NCI-H1930 (cell line): ENCODE measurements around the gene PNPLA8.
"Not testable (repeated sequence)": the region's sequence is repeated elsewhere in the genome, so short reads cannot be mapped to it uniquely, and the experiment has no call there.

Experiments used
- DNase-seq, 2 experiments: peaks; one replicate each; lab custom pipeline; 2025; lab: John Stamatoyannopoulos, UW

Gene PNPLA8, protein sequence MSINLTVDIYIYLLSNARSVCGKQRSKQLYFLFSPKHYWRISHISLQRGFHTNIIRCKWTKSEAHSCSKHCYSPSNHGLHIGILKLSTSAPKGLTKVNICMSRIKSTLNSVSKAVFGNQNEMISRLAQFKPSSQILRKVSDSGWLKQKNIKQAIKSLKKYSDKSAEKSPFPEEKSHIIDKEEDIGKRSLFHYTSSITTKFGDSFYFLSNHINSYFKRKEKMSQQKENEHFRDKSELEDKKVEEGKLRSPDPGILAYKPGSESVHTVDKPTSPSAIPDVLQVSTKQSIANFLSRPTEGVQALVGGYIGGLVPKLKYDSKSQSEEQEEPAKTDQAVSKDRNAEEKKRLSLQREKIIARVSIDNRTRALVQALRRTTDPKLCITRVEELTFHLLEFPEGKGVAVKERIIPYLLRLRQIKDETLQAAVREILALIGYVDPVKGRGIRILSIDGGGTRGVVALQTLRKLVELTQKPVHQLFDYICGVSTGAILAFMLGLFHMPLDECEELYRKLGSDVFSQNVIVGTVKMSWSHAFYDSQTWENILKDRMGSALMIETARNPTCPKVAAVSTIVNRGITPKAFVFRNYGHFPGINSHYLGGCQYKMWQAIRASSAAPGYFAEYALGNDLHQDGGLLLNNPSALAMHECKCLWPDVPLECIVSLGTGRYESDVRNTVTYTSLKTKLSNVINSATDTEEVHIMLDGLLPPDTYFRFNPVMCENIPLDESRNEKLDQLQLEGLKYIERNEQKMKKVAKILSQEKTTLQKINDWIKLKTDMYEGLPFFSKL

DNA sequence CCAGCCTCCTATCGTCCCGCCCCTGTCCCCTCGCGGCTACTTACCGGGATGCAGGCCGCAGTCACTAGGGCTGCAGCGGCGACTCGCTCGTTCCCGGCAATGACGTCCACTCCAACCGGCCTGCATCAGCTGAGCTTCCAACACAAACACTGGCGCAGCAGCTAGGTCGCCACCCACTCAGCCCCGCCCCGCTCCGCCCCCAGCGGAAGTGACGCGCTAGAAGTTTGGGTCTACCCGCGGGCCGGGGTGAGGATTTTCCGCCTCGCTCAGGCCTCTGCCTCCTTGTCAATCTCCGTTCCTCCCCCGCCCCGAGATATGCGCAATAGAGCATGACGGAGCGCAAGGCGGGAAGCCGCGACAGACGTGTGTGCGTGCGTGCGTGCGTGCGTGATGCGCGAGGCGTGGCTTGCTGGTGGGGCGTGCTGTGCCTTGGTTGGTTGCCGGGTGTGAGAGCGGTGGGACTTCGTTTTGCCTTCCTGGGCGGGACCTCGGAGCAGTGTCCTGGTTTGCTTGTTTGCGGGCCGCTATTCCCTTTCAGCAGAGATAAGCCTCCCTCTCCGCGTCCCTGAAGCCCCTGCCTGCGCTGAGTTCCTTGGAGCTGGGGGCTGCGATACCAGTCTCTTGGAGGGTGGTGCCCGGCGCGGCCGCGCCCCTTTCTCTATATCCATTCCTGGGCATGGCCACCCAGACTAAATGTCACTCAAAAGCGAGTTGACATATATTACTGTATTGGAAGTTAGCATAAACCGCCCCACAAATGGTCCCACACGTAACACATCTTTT lies at the start of gene PNPLA8:
TSS of gene PNPLA8 (minus strand) at position 151 of the 783 bp plus-strand sequence. CDS start 10,644 bp downstream, outside the sequence.
- peak; percentile 100 for DNase-seq

DNA sequence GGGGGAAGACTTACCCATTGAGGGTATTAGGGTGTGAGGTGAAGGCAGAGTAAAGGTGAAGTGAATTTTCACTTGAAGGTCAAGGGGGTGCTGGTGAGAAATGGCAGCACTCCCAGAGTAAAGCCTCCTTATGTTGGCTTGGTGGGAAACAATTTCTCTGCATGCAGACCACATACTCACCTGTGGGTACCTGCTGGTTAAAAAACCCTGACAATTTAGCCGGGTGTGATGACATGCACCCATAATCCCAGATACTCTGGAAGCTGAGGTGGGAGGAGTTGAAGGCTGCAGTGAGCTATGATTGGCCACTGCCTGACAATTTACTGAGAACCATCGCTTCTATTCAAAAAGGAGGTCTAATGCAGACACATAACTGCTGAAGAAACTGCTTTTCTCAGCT lies 49.2 kb upstream of the PNPLA8 start:
- DNase-seq, result no peak

DNA sequence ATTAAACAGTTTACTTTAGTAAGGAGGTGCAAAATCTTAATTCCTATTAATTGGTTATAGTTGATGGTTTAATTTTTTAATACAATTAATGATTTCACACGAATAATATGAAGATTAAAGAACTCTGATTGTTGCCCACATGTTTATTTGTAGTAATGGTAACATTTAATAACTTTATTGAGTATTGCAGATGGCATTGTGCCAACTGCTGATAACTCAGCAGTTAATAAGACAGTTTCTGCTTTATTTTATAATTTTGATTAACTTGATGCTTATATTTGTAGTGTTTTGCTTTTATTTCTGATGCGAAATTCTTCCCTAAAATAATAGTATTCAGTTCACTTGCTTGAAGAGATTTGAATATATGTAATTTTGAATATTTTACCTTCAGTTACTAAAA lies 46.5 kb upstream of the PNPLA8 start:
- DNase-seq, result no peak

GRCh38 chr7:108570146-108570755 lies 44.3 kb upstream of the PNPLA8 start:
- DNase-seq, result peak in 1 of 2 experiments; percentile 18

DNA sequence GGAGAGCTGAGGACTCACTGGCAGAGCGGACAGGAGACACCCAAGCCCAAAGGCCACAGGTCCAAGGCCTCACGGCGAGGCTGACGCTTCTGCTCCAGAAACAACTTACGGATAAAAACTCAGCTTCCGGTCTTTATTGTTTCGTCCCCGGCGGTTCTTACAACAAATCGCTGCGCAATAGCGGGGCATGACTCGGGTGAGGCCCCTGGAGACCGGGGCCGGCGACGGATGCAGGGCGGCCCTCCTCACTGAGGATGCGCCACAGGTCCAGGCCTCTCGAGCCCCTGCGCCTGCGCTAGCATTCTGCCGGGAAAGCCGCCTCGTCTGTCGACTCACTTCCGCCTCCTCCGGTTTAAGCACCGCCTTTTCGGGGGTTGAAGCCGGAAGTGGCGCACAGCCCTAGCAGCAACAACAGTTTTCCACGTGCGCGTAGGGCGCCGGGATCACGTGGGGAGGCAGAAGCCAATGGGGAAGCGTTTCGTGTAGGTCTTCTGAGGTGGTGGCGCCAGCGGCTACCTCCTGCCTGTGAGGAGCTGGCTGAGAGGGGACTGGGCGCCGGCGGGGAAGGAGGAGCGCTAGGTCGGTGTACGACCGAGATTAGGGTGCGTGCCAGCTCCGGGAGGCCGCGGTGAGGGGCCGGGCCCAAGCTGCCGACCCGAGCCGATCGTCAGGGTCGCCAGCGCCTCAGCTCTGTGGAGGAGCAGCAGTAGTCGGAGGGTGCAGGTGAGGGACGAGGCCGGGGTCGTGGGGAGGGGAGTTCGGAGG lies 43.6 kb upstream of the PNPLA8 start, which contains the start of the genes DNAJB9 and THAP5:
TSS of gene DNAJB9 (plus strand) at position 494 of the 765 bp plus-strand sequence. CDS start 1,853 bp downstream, outside the sequence.
TSS of gene THAP5 (minus strand) at position 326 of the 765 bp plus-strand sequence. CDS start at position 189, 137 bp downstream.
- DNase-seq, result peak; percentile 100

DNA sequence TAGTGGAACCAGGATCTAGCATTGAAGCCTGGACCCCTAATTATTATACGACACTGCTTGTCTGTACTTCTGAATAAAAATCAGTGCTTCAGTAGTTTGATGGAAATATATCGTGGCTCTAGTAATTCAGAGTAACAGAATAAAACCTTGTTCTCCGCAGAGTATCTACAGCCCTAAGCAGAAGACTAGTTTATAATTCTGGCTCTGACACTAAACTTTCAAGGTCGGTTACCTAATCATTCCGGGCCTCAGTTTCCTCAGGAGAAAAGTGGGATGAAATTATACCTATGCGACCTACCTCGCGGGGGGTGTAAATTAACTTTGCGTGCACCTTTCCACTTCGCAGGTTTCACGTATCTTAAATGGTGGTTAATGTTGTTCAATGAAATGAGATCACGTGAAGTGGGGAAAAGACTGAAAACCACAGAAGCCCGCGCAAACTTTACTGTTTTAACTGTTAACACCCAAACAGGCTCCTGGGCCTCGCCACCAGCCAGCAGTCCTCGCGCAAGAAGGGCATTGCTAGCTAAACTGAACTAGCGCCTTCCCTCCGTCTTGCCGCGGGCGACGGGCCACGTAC lies 43.0 kb upstream of the PNPLA8 start:
- no peak for DNase-seq

GRCh38 chr7:108565987-108566386 lies 40.1 kb upstream of the PNPLA8 start:
- DNase-seq, result no peak

DNA sequence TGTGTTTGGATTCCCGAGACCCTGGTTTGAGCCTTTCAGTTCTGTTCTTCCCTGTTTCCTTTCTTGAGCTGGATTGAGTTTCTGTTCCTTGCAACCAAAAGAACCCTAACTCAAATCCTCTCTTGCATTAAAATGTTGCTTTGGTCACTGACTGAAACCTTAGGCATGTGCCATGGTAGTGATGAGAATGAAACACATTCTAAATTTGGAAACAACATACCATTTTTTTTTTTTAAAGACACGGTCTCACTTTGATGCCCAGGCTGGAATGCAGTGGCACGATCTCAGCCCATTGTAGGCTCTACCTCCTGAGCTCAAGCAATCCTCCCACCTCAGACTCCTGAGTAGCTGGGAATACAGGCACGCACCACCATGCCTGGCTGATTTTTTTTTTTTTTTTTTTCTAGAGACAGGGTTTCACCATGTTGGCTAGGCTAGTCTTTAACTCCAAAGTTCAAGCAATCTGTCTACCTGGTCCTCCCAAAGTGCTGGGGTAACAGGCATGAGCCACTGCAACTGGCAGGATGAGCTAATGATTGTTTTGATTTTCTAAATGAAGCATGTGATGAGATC lies 35.2 kb upstream of the PNPLA8 start:
- DNase-seq, result no peak

- no peak for DNase-seq
These were observed 33.3 kb upstream of the PNPLA8 start for GRCh38 chr7:108559253-108559652.

DNA sequence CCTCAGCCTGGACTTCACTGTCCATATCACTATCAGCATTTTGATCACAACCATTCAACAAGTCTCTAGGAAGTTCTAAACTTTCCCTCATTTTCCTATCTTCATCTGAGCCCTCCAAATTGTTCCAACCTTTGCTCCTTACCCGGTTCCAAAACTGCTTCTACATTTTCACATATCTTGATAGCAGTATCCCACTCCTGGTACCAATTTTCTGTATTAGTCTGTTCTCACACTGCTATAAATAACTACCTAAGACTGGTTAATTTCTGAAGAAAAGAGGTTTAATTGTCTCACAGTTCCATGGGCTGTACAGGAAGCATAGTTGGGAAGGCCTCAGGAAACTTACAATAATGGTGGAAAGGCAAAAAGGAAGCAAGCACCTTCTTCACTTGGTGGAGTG lies 31.7 kb upstream of the PNPLA8 start:
- no peak for DNase-seq

- no peak for DNase-seq
These were observed 31.3 kb upstream of the PNPLA8 start for GRCh38 chr7:108557191-108557590.

GRCh38 chr7:108556665-108557064 lies 30.7 kb upstream of the PNPLA8 start:
- not testable (repeated sequence) for DNase-seq

GRCh38 chr7:108548141-108548896 lies 22.4 kb upstream of the PNPLA8 start:
- DNase-seq, result not testable (repeated sequence)

- no peak for DNase-seq
These were observed 15.5 kb upstream of the PNPLA8 start for GRCh38 chr7:108541478-108541877.

- DNase-seq, result not testable (repeated sequence)
These were observed 12.8 kb upstream of the PNPLA8 start for GRCh38 chr7:108538685-108539084.

- not testable (repeated sequence) for DNase-seq
These were observed 12.3 kb upstream of the PNPLA8 start for GRCh38 chr7:108538236-108538635.

DNA sequence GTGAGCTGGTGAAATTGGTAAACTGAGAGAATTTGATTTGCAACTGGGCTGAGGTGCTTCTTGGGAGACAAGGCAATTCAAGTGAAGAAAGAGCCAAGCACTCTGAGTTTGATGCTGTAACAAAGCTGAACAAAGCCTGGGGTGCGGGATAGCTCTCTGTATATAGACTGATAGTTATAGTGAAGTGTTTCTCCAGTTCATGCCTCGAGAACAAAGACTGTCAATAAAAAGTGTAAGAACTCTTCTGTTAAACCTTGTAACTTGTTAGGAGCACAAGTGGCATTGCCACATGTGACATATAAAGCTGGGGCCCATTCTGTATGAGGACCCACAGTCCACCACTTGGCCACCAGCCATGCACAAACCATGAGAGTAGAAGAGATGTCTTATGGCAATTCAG lies 11.3 kb upstream of the PNPLA8 start:
- DNase-seq, result no peak

- DNase-seq, result no peak
These were observed 9.8 kb upstream of the PNPLA8 start for GRCh38 chr7:108535744-108536143.

GRCh38 chr7:108535257-108535656 lies 9.3 kb upstream of the PNPLA8 start:
- DNase-seq, result no peak
